B cell (primary cell): ENCODE measurements around the gene EVC.

Experiments used
- CTCF ChIP-seq: fragments of 200-600 bp; IDR thresholded peaks from one replicate; pipeline ENCODE4 v1.8.0; 2022; ENCODE audit warnings: antibody characterized with exemption, mild to moderate bottlenecking
- EZH2 ChIP-seq: IDR thresholded peaks from 2 replicates; pipeline ENCODE4 v1.6.1; 2012; ENCODE audit warnings: borderline replicate concordance, low read depth, mild to moderate bottlenecking, moderate library complexity, low read length; ENCODE audit not compliant: insufficient read depth, poor library complexity, severe bottlenecking

GRCh38 chr4:5708449-5709206 lies 2.4 kb upstream of the EVC start, which contains the start of gene EVC2:
- no peak for TF ChIP-seq CTCF
- no peak for TF ChIP-seq EZH2
